GM23248 (cell line): ENCODE data around the gene POU4F2.

Experiments used
- EZH2 ChIP-seq: fragments of 200-600 bp; sonication (generic); IDR thresholded peaks from 2 replicates; pipeline ENCODE4 v1.6.1; 2018; ENCODE audit warnings: antibody characterized with exemption, mild to moderate bottlenecking; ENCODE audit not compliant: insufficient read depth, poor library complexity, severe bottlenecking
- EZH2phosphoT487 ChIP-seq: fragments of 200-600 bp; sonication (generic); IDR thresholded peaks from 2 replicates; pipeline ENCODE4 v1.6.1; 2018; ENCODE audit warnings: antibody characterized with exemption, moderate library complexity, mild to moderate bottlenecking, low read depth; ENCODE audit not compliant: insufficient read depth

DNA sequence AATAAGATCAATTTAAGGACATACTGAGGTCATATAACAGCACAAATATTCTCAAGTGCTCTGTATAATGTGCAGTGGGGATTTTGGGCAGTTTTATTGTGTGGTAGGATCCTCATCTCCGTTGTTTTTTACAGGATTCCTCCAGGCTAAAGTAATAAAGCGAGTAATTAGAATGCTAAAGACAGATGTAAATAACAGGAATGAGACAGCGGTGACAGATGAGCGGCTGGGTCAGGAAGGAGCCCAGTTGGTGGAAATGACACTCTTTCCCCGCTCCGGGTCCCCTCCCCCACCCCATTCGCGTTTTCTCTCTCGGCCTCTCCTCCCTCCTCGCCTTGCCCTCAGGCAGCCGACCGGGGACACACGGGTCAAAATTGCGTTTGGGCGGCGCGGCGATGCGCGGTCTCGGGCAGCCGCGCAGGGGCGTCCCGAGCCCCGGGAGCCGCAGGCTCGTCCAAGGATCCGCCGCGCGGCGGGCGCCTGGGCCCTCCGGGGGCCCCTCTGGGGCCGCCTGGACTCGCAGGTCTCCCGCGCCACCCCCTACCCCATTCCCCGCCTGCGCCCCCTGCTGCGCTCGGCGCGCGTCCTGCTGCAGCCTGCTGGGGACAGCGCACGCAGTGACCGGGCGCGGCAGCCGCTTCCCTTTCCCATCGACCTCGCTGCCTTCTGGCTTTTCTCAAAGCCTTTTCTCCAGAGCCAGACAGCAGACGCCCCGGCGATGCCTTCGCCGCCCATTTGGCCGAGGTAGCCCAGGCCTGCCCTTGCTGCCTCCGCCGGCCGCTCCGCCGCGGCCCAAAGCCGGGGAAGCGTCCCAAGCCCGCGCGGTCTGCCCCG, 16.2 kb downstream of the POU4F2 start:
- TF ChIP-seq EZH2 (no peak), EZH2phosphoT487 (no peak)
